ENCODE results near the gene ATF5. TPM values are rescaled to one million over a fixed set of nuclear protein-coding genes. Genes with fewer than 3 reads are reported as not detected.
"Not testable (repeated sequence)": the region's sequence is repeated elsewhere in the genome, so short reads cannot be mapped to it uniquely, and the experiment has no call there.

ATF5 gene
- total RNA-seq, 1 donor from 2014 or later, result 20.5 TPM

DNA sequence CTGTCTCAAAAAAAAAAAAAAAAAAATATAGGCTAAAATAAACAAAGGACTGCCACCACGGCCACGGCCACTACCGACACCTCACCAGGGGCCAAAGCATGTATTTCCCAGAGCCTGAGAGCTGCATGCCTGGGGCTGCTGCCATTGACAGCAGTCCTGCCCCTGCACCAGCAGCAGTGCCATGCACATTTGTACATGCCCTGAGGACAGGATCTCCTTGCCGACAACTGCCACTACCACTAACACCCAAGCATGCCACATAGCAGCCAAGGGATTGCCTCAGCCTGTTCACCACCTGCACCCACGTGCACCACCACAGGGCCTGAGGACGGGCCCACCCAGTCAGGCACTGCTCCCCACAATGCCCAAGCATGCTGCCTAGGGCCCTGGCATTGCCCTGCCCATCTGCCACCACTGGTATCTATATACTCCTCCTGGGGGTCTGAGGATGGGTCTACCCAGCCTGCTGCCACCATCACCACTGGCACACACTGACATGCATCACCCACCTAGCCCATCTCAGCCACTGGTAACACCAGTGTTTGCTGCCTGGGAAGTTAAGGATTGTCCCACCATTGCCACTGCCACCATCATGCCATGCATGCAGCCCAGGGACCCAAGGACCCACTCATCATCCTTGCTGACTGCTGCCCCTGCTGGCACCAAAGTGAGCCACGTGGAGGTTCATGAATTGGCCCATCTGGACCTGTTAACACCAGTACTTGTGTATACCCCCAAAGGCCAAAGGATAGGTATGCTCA lies 10.9 kb downstream of the ATF5 start:
- intact Hi-C loops (cut with micrococcal nuclease), result loop anchor here (10.0 kb wide), 1 partner anchor 865 kb away; no protein-coding TSS in a partner anchor

GRCh38 chr19:49940482-49940791 lies 11.4 kb downstream of the ATF5 start:
- intact Hi-C loops (cut with micrococcal nuclease), result no loop called here

GRCh38 chr19:49944567-49944966 lies 15.6 kb downstream of the ATF5 start:
- intact Hi-C loops (cut with micrococcal nuclease), result not testable (repeated sequence)

- intact Hi-C loops (cut with micrococcal nuclease), result no loop called here
These were observed 17.4 kb downstream of the ATF5 start for GRCh38 chr19:49946415-49946814.

- intact Hi-C loops (cut with micrococcal nuclease), result no loop called here
These were observed 21.0 kb downstream of the ATF5 start for GRCh38 chr19:49949742-49950589.

DNA sequence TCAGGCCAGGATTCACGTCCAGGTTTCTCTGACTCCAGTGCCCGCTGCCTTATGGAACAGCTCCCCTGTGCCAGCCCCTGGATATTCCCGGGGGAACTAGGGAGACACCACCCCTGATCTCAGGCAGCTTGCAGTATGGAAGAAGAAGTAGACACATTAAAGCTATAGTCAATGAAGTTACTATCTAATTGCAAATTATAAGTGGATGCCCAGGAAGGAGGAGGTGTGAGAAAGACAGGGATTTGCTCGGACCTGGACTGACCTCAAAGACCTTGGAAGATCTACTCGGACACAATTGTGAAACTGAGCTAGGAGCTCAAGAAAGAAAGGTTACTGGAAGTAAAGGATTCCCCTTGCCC lies 21.6 kb downstream of the ATF5 start:
- intact Hi-C loops (cut with micrococcal nuclease), result no loop called here

GRCh38 chr19:49950956-49951526 lies 22.0 kb downstream of the ATF5 start:
- intact Hi-C loops (cut with micrococcal nuclease), result no loop called here

DNA sequence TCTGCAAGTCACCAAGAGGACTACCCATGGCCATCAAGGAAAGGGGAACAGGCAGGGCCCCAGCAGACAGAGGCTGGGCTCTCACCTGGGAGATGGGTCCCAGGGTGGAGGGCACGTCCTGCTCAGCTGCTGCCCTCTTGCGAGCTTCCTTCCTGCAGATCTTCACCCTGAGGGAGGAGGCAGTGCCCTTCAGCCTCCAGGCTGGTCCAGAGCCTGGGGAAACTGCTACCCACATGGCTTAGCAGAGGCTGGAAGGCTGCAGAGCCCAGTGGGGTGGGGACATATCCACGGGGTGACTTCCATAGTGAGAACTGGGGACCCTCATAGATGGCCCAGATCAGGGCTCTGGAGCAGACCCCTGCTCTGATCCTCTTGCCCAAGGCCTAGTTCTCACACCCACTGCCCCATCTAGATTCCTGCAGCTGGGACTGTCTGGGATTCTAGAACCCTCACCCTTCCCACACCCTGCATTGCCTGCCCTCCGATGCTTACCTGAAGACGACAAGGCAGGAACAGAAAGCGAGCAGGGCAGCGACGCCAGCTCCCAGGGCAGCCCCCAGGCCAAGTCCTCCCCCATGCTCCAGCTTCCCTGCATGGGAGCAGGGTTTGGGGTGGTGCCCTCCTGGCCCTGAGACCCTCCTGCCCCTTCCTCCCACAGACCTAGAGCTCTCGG lies 22.9 kb downstream of the ATF5 start:
- intact Hi-C loops (cut with micrococcal nuclease), result no loop called here

GRCh38 chr19:49952479-49952836 lies 23.5 kb downstream of the ATF5 start:
- intact Hi-C loops (cut with micrococcal nuclease), result no loop called here

GRCh38 chr19:49952906-49953305 lies 23.9 kb downstream of the ATF5 start:
- intact Hi-C loops (cut with micrococcal nuclease), result no loop called here

- intact Hi-C loops (cut with micrococcal nuclease), result no loop called here
These were observed 24.4 kb downstream of the ATF5 start for GRCh38 chr19:49953416-49953815.

DNA sequence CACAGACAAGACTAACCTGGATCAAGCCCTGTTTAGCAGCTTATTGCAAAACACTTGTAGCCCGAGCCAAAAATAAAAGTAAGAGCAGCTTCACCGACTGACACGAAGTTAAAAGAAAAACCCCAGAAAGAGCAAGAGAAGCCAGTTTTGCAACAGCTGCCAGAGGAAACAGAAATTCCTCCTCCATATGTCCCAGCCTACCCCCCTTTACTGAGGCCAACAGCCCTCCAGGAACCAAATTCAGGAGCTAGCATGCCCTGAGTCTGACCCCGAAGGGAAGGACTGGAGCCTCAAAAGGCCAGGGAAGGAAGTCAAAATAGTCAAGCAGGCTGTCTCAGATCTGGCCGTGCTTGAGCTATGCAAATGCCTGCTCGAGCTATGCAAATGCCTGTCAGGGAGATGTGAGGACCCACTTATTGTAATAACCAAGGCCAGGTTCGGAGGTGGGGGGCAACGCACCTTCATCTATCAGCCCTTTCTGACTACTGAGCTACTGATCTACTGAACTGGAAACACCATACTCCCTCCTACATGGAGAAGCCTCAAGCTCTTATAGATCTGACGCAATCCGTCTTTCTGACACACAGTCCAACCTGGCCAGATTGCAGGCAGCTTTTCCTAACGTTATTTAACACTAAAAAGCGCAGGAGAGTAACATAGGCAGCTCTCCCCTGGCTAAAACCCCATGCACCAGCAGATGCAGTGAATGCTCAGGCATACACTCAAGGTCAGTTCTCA lies 25.3 kb downstream of the ATF5 start:
- intact Hi-C loops (cut with micrococcal nuclease), result no loop called here

DNA sequence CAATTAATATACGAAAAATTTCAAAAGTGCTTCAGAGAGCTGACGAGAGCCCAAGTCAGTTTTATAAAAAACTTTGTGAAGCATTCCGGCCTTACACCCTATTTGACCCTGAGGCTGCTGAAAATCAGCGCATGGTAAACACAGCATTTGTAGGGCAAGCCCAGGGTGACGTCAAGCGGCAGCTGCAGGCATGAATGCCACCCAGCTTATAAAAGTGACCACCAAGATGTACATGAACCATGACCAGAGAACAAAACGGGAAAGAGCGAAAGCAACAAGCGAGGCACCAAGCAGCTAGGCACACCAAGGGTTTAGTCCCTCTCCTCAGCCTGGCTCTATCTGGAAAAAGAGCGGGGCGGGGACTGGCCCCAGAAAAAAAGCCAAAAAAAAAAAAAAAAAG lies 25.9 kb downstream of the ATF5 start:
- intact Hi-C loops (cut with micrococcal nuclease), result no loop called here

DNA sequence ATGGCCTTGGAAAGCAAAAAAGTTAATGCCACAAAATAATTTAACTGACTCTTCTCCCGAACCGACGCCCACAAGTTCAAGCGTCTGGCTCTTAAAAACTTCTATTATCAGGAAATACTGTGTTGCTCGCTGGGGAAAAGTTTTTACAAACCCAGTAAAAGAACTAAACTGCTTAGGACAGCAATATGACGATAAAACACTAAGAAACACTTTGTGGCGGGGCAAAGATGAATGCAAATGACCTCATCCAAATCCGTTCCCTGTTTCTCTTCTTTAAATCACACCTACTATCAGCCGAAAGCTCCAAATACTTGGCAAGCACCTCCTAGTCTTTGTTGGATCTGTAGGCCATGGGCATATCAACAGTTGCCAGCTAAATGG lies 27.1 kb downstream of the ATF5 start:
- intact Hi-C loops (cut with micrococcal nuclease), result no loop called here

GRCh38 chr19:49957262-49957915 lies 28.4 kb downstream of the ATF5 start:
- intact Hi-C loops (cut with micrococcal nuclease), result no loop called here

GRCh38 chr19:49958144-49958543 lies 29.1 kb downstream of the ATF5 start:
- intact Hi-C loops (cut with micrococcal nuclease), result not testable (repeated sequence)

- intact Hi-C loops (cut with micrococcal nuclease), result not testable (repeated sequence)
These were observed 29.6 kb downstream of the ATF5 start for GRCh38 chr19:49958596-49958995.

- intact Hi-C loops (cut with micrococcal nuclease), result not testable (repeated sequence)
These were observed 30.9 kb downstream of the ATF5 start for GRCh38 chr19:49959892-49960291.

- intact Hi-C loops (cut with micrococcal nuclease), result not testable (repeated sequence)
These were observed 32.0 kb downstream of the ATF5 start, which contains the start of gene SIGLEC11 for GRCh38 chr19:49960980-49961379. Gene SIGLEC11 (minus strand): TSS chr19:49961172. CDS start chr19:49961081, 91 bp downstream.

DNA sequence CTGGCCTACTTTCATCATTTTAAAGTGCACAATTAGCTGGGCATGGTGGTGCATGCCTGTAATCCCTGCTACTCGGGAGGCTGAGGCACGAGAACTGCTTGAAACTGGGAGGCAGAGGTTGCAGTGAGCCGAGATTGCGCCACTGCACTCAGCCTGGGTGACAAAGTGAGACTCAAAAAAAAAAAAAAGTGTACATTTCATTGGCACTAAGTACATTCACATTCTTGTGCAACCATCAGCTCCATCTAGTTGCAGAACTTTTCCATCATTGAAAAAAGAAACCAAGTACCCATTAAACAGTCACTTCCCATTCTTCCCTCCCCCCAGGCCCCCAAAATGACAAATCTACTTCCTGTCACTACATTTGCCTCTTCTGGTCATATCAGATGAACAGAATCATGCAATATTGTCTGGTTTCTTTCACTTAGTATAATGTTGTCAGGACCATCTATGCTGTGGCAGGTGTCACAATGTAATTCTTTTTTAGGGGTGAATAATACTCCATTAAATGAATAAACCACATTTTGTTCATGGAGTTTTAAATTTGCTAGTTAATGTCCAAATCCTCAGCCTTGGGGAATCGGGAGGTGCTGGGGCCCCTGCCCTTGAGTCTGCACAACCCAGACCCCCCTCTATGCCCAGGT lies 39.4 kb downstream of the ATF5 start:
- intact Hi-C loops (cut with micrococcal nuclease), result no loop called here

All from T-helper 1 cell treated with Interleukin-12 subunit alpha and Interleukin-12 subunit beta and Interleukin-4 antibody, amounts not matched to agents 30 ng/mL and 1 ng/mL, for 36 hours (primary cell).